ENCODE results near the gene CCDC3.

DNA sequence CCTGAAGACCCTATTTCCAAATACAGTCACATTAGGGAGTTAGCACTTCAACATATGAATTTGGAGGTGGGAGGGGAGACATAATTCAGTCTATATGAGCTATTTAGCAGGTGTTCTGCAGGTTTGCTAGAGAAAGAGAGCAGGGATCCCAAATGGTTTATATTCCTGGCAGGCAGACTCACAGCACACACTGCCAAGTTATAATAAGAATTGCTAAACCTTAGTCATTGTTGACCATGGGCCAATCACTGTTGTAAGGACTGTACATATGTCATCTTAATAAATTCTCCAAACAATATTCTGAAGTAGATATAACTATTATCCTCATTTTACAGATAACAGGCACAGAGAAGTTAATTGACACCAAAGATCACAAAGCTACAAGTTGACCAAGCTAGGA is 1.5 kb upstream of the CCDC3 start:
- TF ChIP-seq, protein P1, sequence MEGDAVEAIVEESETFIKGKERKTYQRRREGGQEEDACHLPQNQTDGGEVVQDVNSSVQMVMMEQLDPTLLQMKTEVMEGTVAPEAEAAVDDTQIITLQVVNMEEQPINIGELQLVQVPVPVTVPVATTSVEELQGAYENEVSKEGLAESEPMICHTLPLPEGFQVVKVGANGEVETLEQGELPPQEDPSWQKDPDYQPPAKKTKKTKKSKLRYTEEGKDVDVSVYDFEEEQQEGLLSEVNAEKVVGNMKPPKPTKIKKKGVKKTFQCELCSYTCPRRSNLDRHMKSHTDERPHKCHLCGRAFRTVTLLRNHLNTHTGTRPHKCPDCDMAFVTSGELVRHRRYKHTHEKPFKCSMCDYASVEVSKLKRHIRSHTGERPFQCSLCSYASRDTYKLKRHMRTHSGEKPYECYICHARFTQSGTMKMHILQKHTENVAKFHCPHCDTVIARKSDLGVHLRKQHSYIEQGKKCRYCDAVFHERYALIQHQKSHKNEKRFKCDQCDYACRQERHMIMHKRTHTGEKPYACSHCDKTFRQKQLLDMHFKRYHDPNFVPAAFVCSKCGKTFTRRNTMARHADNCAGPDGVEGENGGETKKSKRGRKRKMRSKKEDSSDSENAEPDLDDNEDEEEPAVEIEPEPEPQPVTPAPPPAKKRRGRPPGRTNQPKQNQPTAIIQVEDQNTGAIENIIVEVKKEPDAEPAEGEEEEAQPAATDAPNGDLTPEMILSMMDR (IDR thresholded peaks at IDR 0.05): no peak
- TF ChIP-seq POLR2A (IDR thresholded peaks at IDR 0.05): no peak
